Measurements from ENCODE around the gene ROR1.

GRCh38 chr1:64019818-64020217 is 246.0 kb downstream of the ROR1 start:
- no peak for TF ChIP-seq TAF1 (IDR thresholded peaks at IDR 0.05; ENCODE audit: borderline replicate concordance, insufficient read depth, low read length)
- TF ChIP-seq REST (IDR thresholded peaks at IDR 0.05; ENCODE audit: insufficient read depth in 1 of 2, low read depth in 2 of 2, low read length in 2 of 2) = no peak
